OCI-LY3 (cell line): ENCODE data around the gene PNLIPRP1.

Experiments
- EZH2phosphoT487 ChIP-seq: fragments of 200-600 bp; shearing (Covaris generic); IDR thresholded peaks from 2 replicates; pipeline ENCODE4 v1.6.1; 2018; ENCODE audit warnings: antibody characterized with exemption, mixed run types, low read depth
- TF ChIP-seq, protein P1 (sequence below): fragments of 200-600, 300-600 bp; sonication (generic); IDR thresholded peaks from 2 replicates; pipeline ENCODE4 v1.5.1; 2014; ENCODE audit warnings: antibody characterized with exemption, low read length, low read depth

DNA sequence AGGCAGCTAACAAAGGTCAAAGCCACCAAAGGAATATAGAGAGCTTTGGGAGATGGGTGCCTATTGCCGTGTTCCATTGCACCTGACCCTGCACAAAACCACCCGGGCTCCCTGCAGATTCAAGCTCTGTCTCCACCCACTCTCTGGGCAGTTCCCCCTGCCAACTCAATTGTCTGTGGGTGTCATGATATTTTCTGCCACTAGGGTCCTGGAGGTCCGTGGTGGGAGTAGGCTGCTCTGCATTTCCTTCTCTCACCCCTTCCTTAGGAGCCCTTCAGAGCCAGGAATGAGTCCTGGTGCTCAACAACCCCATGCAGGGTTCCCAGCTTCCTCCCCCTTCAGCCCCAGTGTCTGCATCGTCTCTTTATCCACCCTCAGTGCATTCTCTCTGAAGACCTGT is 64.1 kb downstream of the PNLIPRP1 start:
- TF ChIP-seq, protein P1, sequence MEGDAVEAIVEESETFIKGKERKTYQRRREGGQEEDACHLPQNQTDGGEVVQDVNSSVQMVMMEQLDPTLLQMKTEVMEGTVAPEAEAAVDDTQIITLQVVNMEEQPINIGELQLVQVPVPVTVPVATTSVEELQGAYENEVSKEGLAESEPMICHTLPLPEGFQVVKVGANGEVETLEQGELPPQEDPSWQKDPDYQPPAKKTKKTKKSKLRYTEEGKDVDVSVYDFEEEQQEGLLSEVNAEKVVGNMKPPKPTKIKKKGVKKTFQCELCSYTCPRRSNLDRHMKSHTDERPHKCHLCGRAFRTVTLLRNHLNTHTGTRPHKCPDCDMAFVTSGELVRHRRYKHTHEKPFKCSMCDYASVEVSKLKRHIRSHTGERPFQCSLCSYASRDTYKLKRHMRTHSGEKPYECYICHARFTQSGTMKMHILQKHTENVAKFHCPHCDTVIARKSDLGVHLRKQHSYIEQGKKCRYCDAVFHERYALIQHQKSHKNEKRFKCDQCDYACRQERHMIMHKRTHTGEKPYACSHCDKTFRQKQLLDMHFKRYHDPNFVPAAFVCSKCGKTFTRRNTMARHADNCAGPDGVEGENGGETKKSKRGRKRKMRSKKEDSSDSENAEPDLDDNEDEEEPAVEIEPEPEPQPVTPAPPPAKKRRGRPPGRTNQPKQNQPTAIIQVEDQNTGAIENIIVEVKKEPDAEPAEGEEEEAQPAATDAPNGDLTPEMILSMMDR: no peak; the same call in 1 of the 2 replicates
- no peak for TF ChIP-seq EZH2phosphoT487
